GM21786 (cell line): ENCODE results near the gene ATN1.

Source experiments
- ATAC-seq: cut with Tn5 transposase; IDR thresholded peaks from one replicate; pipeline ENCODE4 v1.9.1; 2021; ENCODE audit not compliant: unreplicated experiment

ATN1 gene

DNA sequence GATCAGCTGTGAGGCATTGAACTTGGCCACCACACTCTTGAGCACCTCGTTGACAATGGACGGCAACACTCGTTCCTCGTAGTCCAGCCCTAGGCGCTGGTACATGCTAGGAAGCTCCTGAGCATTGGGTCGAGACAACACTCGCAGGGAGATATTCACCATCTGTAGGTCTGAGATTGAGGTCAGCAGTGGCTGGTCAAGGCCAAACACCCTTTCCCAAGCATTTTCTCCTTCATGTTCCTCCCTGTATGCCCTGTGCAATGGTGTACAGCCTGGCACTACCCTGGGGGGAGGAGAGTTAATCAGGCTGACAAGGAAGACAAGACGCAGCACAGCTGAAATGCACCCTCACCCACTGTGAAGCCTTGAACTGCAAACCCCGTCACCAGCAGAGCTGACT, 40.7 kb downstream of the ATN1 start:
- no peak for ATAC-seq

- ATAC-seq: peak; percentile 20
These were observed 42.4 kb downstream of the ATN1 start for GRCh38 chr12:6970096-6970527.

DNA sequence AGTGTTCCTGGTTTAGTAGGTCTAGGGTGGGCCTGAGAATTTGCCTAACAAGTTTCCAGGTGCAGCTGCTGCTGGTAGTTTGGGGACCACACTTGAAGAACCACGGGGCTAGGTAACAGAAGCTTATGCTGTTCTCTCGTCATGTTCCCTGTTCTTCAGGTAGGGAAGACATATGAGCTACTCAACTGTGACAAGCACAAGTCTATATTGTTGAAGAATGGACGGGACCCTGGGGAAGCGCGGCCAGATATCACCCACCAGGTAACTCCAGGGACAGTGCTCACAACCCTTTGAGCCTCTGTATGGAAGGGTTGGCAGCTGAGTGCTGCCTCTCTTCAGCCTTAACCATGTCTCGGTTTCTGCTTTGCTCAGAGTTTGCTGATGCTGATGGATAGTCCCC, 46.4 kb downstream of the ATN1 start:
- ATAC-seq: no peak

DNA sequence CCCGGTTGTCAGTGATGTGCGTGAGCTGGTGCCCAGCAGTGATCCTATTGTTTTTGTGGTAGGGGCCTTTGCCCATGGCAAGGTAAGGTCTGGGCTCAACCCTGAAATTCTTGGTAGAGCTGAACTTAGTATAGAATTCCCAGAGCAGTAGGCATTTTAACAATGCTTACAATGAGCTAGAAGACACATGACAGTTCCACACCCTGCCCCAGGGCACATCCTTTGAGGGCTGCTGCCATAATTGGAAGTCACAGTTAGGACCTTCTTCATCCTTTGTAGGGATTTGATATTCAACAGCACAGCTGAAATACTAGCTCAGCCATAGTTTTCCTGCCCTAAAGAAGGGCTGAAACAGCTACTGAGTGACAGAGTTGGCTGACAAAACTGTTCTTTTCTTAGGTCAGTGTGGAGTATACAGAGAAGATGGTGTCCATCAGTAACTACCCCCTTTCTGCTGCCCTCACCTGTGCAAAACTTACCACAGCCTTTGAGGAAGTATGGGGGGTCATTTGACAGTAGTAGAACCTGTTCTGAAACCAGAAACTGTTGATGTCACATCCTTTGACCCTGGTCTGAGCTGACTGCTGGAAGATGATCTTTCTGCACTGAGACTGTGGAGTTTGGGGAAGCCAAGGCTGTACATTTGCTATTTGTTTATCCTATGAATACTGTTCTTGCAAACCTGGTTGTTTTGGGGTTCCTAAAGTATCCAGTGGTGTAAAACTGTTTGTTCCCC, 47.7 kb downstream of the ATN1 start:
- ATAC-seq: no peak

- ATAC-seq: no peak
These were observed 49.9 kb downstream of the ATN1 start for GRCh38 chr12:6977653-6978052.

- ATAC-seq: no peak
These were observed 50.4 kb downstream of the ATN1 start for GRCh38 chr12:6978188-6978587.

GRCh38 chr12:6978611-6979011, 50.9 kb downstream of the ATN1 start:
- no peak for ATAC-seq

- no peak for ATAC-seq
These were observed 51.3 kb downstream of the ATN1 start for GRCh38 chr12:6979021-6979420.

DNA sequence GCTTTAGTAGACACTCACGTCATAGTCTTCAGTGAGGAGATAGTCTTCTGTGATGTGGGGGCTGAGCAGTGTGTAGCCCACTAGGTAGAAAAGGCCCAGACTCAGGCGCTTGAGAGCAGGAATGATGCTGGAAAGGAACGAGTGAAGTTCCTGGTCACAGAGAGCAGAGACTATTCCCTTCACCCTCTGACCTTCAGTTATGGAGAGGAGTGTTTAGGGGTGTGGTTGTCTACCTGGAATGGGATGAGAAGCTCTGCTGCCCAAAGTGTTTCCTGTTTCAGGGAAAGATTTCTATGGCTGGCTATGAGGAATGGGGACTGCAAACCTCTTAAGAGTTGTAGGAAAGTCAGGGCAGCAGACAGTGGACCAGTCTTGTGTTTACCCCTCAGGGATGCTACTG, 51.7 kb downstream of the ATN1 start:
- no peak for ATAC-seq

GRCh38 chr12:6980075-6980474, 52.3 kb downstream of the ATN1 start:
- no peak for ATAC-seq

DNA sequence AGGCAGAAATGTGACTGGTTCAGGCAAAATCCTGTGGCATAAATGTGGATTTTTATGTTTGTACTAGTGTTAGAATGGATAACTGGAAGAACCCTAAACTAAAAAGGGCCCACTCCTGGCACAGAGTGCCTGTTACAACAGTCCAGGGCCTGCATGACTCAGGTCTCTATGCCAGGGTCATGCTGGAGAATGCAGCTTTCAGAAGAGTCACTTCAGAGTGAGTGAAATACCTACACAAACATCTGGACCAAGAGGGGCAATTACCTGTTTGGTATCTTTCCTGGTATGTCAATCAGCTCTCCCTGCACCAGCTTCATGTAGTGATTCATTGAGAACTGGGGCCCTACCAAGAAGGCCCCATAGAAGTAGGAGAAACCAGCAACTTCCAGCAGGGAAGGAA, 53.0 kb downstream of the ATN1 start:
- ATAC-seq: no peak

DNA sequence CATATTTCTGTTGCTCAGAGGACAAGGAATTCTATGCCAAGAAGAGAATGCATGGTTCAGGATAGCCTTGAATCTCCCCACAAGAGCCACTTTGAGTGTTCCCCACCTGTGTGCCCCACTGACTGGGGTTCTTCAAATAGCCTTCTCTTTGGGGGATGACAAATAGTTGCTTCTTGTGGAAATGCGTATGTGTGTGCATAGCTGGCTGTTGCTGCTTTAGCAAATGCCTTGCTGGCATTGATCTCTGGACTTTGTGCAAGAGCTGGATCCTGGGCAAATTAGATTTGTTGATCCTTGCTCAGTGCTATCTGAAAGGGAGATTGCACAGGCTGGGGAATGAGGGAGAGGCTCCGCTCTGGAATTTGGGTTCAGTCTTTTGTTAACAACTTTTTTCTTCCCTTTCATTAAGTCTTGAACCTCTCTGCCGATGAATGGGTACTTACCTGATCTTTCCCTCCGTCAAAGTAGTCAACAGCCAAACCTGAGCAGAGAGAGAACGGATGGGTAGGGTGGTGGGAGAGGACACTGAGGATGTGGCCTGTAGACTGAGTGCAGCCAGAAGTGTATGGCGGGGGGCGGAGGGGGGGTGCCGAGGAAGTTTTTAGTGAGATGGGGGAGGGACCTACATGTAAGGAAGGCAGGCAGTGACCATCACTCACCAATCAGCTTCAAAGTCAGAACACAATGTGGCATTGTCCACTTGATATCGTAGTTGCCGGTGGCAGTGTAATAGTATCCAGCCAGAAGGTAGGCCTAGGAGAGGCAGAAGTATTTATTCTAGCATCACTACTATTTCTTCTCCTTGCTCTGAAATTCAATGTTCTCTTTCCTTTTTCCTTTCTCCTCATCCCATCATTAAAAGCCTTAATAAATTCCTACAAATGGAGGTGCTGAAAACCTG, 53.6 kb downstream of the ATN1 start:
- ATAC-seq: no peak

DNA sequence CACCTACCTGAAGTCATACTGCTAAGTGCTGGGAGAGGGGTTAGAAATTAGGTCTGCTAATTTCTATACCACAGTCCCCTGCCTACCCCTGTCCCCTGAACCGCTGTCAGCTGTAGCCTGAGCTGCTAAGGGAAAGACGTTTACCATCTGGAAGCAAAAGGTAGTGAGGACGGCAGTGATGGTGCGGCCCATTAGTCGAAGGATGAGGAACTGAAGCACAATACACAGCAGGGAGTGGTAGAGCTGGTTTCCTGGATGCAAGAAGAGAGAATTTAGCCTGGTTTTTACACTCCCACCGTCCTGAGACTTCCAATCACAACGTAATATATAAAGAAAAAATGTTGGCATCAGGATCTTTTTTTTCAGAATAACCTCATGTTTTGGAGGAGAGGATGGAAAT, 54.8 kb downstream of the ATN1 start:
- no peak for ATAC-seq

DNA sequence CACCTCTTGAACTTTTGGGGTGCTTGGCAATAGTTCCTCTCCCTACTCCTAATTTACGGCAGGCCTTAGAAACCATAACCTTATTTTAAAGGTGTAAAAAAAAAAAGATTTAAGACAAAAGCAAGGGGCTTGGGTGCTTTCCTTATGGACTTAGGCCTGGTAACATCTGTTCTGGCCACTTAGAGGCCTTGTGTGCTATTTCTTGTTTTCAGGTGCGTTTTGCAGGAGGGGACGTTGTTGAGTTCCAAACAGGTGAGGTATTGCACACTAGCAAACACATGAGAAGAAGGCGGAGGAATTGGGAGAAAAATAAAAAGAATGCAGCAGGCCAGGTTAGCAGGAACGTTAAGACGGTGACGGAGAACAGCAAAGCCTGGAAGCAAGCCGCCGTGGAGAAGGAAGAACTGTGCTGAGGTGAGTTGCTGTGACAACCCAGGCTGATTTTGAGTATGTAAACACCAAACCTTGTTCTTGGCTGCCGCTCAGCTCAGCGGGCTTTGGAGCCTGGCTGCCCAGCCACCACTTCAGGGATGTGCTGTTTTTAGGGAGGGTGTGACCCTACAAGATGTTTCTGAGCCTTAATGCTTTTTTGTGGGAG, 60.3 kb downstream of the ATN1 start:
- no peak for ATAC-seq
